ENCODE data around the gene GOLT1B. TPM values are rescaled to one million over a fixed set of nuclear protein-coding genes. Genes with fewer than 3 reads are reported as not detected.

The GOLT1B gene
- total and polyA plus RNA-seq, 2 of the 13 experiments (the other 11 are each of a cell fraction or from before 2014, with no cell fraction given), result 23.6 to 38.4 TPM

DNA sequence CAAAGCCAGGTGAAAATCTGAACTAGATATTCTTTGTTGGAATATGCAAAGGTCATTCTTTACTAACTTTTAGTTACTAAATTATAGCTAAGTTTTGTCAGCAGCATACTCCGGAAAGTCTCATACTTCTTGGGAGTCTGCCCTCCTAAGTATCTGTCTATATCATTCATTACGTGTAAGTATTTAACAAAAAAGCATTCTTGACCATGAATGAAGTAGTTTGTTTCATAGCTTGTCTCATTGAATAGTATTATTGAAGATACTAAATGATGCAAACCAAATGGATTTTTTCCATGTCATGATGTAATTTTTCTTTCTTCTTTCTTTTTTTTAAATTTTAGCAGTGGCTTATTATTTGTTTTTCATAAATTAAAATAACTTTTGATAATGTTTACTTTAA is 14.7 kb downstream of the GOLT1B start (continued):
- TF ChIP-seq, protein P1, sequence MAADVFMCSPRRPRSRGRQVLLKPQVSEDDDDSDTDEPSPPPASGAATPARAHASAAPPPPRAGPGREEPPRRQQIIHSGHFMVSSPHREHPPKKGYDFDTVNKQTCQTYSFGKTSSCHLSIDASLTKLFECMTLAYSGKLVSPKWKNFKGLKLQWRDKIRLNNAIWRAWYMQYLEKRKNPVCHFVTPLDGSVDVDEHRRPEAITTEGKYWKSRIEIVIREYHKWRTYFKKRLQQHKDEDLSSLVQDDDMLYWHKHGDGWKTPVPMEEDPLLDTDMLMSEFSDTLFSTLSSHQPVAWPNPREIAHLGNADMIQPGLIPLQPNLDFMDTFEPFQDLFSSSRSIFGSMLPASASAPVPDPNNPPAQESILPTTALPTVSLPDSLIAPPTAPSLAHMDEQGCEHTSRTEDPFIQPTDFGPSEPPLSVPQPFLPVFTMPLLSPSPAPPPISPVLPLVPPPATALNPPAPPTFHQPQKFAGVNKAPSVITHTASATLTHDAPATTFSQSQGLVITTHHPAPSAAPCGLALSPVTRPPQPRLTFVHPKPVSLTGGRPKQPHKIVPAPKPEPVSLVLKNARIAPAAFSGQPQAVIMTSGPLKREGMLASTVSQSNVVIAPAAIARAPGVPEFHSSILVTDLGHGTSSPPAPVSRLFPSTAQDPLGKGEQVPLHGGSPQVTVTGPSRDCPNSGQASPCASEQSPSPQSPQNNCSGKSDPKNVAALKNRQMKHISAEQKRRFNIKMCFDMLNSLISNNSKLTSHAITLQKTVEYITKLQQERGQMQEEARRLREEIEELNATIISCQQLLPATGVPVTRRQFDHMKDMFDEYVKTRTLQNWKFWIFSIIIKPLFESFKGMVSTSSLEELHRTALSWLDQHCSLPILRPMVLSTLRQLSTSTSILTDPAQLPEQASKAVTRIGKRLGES (CRISPR knock-in tag; IDR thresholded peaks at IDR 0.05; ENCODE audit: borderline replicate concordance), result no peak
- TF ChIP-seq, protein P2, sequence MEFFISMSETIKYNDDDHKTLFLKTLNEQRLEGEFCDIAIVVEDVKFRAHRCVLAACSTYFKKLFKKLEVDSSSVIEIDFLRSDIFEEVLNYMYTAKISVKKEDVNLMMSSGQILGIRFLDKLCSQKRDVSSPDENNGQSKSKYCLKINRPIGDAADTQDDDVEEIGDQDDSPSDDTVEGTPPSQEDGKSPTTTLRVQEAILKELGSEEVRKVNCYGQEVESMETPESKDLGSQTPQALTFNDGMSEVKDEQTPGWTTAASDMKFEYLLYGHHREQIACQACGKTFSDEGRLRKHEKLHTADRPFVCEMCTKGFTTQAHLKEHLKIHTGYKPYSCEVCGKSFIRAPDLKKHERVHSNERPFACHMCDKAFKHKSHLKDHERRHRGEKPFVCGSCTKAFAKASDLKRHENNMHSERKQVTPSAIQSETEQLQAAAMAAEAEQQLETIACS (CRISPR knock-in tag; IDR thresholded peaks at IDR 0.05), result no peak
- TF ChIP-seq SRSF9 (IDR thresholded peaks at IDR 0.05; ENCODE audit: borderline replicate concordance, insufficient read depth, low read depth, low read length, poor library complexity, severe bottlenecking) (no peak), SIN3B (IDR thresholded peaks at IDR 0.05; ENCODE audit: low read length) (no peak), NCOR1 (IDR thresholded peaks at IDR 0.05; ENCODE audit: borderline replicate concordance, low read length) (no peak)
- TF ChIP-seq, protein P3, sequence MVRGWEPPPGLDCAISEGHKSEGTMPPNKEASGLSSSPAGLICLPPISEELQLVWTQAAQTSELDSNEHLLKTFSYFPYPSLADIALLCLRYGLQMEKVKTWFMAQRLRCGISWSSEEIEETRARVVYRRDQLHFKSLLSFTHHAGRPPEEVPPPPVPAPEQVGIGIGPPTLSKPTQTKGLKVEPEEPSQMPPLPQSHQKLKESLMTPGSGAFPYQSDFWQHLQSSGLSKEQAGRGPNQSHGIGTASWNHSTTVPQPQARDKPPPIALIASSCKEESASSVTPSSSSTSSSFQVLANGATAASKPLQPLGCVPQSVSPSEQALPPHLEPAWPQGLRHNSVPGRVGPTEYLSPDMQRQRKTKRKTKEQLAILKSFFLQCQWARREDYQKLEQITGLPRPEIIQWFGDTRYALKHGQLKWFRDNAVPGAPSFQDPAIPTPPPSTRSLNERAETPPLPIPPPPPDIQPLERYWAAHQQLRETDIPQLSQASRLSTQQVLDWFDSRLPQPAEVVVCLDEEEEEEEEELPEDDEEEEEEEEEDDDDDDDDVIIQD (CRISPR knock-in tag; IDR thresholded peaks at IDR 0.05; ENCODE audit: low read depth), result no peak

DNA sequence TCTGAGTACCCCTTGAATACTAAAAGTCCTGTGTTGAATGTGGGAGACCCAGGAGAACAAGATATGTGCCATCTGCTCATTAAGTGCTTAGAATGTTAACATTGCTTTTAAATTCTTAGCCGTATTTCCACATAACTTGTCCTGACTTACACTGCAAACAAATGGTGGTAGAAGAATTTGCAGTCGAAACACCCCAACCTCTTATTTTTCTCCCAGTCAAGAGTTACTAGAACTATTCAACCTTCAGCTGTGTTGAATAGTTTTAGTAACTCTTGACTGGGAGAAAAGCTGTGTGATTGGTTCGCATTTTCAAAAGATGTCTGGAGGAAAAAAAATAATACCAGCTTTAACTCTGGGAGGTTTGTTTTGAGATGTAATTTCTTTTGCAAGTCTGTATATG is 16.9 kb downstream of the GOLT1B start:
- in situ Hi-C loops (cut with HindIII; ENCODE audit: extremely low pct_ligation_motif_present, low pct_unique_long_range_greater_than_20kb), result loop anchor here (25.0 kb wide), 1 partner anchor 519 kb away; the partner anchor contains the start of gene CMAS
- BruUV-seq (replicated peaks), result no TSS peak
- intact Hi-C loops (cut with micrococcal nuclease; ENCODE audit: unreplicated experiment), result no loop called here
- Histone ChIP-seq H3K79me2 (ENCODE audit: insufficient read depth, low read length) (no peaks in the 10 kb centered on the region), H3K4me3 (replicated peaks in 1 of 3; ENCODE audit: insufficient read depth in 1 of 3, low read depth in 2 of 3, low read length in 3 of 3) (no peak overlapping the region), H2AFZ (ENCODE audit: low read length) (no peak overlapping the region), H3K4me1 (ENCODE audit: insufficient read depth, low read length) (peaks cover 9% of the 10 kb centered on the region), H3K27ac (ENCODE audit: extremely low read length, insufficient read depth, low read length) (no peak overlapping the region), H3K9me3 (ENCODE audit: low read length) (no peaks in the 10 kb centered on the region), H4K20me1 (ENCODE audit: insufficient read depth, low read length) (no peaks in the 10 kb centered on the region), H3K27me3 (ENCODE audit: control insufficient read depth in 1 of 2, insufficient read depth in 2 of 2, low read length in 2 of 2) (no peaks in the 10 kb centered on the region), H3K9ac (ENCODE audit: insufficient read depth, low read depth, low read length) (no peak overlapping the region), H3K36me3 (replicated peaks in 1 of 2; ENCODE audit: control insufficient read depth in 1 of 2, insufficient read depth in 2 of 2, low read length in 2 of 2) (peaks cover 4 to 9% of the 10 kb centered on the region in 2 experiments; a peak in 3 of 5 replicates), H3K4me2 (ENCODE audit: low read depth, low read length) (no peak overlapping the region)
- CTCF ChIA-PET (ENCODE audit: low intra/inter-chr PET ratio, low total read pairs), result no interaction called here
- TF ChIP-seq PAWR (CRISPR knock-in tag; IDR thresholded peaks at IDR 0.05; ENCODE audit: borderline replicate concordance) (no peak), ZNF558 (CRISPR knock-in tag; IDR thresholded peaks at IDR 0.05; ENCODE audit: borderline replicate concordance) (no peak), SMAD9 (CRISPR knock-in tag; IDR thresholded peaks at IDR 0.05) (no peak)
- DNase-seq (ENCODE audit: low spot score) (no peak), ATAC-seq (no peak), FAIRE-seq (no peak)
- WGBS (ENCODE audit: low lambda C conversion rate), result 96% methylated on average over 3 of the region's 3 CpGs
- POLR2A ChIA-PET, result no interaction called here

Data from HepG2 (cell line).